ENCODE results near the gene MELTF. TPM values are rescaled to one million over a fixed set of nuclear protein-coding genes. Genes with fewer than 3 reads are reported as not detected.

The MELTF gene
- total and polyA plus RNA-seq, 2 donors (not counting 1 experiment from before 2014, with no cell fraction given): 0.13 to 2.9 TPM

DNA sequence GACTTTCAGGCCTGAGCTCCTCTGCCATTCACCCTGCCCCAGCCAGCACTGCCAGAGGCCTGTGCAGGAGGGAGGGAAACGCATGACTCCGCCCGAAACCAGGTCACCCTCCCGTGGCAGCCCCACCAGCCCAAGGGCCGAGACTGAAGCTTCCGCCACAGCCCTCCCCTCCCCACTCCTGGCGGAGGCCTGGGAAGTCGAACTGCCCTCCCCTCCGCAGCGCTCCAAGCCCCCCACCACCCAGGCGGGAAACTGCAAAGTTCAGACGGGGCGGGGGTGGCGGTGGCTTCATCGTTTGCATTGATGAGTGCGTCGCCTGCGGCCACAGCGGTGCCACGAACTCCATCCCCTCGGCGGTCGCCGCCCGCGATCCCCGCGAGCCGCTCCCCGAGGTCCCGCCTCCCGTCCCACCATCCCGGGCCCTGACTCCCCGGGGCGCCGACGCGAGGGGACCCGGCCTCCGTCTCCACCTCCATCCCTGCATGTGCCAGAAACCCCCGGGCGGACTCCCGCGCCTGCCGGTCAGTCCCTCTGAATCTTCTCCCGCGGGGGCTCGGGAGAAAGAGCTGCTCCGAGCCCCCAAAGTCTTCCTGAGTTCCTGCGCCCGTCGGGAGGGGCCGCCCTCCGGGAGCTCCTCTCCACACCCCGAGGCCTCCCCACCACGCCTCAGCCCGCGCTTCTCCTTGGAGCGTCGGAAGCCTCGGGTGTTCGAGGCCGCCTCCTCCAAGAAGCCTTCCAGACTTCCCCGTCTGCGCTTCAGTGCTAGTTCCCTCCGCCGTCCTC lies 698 bp downstream of the MELTF start:
- peak; percentile 31 for ATAC-seq (ENCODE audit: low read depth)
- H3K4me3 Mint-ChIP-seq: peak overlapping the region; percentile 81
- Histone ChIP-seq H3K79me2 (ENCODE audit: control insufficient read depth, insufficient read depth, low read length) (no peaks in the 10 kb centered on the region), H3K9ac (ENCODE audit: low read length) (peak overlapping the region; percentile 54), H3K4me2 (replicated peaks; ENCODE audit: low read depth, low read length, poor library complexity, severe bottlenecking) (peak overlapping the region; percentile 94), H3K27ac (ENCODE audit: low read length in 2 of 2) (no peak overlapping the region), H2AFZ (ENCODE audit: insufficient read depth, low read depth, low read length, poor library complexity, severe bottlenecking) (peak overlapping the region; percentile 69), H3K9me3 (ENCODE audit: control extremely low read depth in 1 of 3, control insufficient read depth in 2 of 3, insufficient read depth in 1 of 3, low read length in 2 of 3) (peaks cover 0 to 13% (median 0%) of the 10 kb centered on the region in 3 donors), H4K20me1 (ENCODE audit: control insufficient read depth, insufficient read depth, low read length, poor library complexity, severe bottlenecking) (peaks cover 5% of the 10 kb centered on the region), H3K27me3 (replicated peaks in 1 of 4; ENCODE audit: control extremely low read depth in 1 of 4, control insufficient read depth in 3 of 4, insufficient read depth in 4 of 4, low read length in 3 of 4) (peaks cover 0 to 71% (median 15%) of the 10 kb centered on the region in 4 experiments), H3K4me1 (ENCODE audit: control insufficient read depth in 2 of 2, insufficient read depth in 2 of 2, low read length in 2 of 2) (peaks cover 24 to 26% of the 10 kb centered on the region in 2 donors), H3K4me3 (ENCODE audit: control extremely low read depth in 1 of 5, extremely low read depth in 1 of 5, insufficient read depth in 1 of 5, low read depth in 2 of 5, low read length in 4 of 5) (peak overlapping the region in 4 of 5 experiments; percentile 31 to 52 (median 50)), H3K36me3 (replicated peaks in 1 of 2; ENCODE audit: control extremely low read depth in 1 of 2, control insufficient read depth in 1 of 2, extremely low read depth in 1 of 2, insufficient read depth in 2 of 2, low read length in 1 of 2) (no peaks in the 10 kb centered on the region)
- H3K9me3 Mint-ChIP-seq (ENCODE audit: insufficient read depth): no peaks in the 10 kb centered on the region
- peaks cover 25% of the 10 kb centered on the region for H3K4me1 Mint-ChIP-seq
- peak; percentile 42 for TF ChIP-seq EZH2 (IDR thresholded peaks at IDR 0.05; ENCODE audit: borderline replicate concordance, insufficient read depth, low read depth, low read length, poor library complexity, severe bottlenecking)
- TF ChIP-seq, protein P1, sequence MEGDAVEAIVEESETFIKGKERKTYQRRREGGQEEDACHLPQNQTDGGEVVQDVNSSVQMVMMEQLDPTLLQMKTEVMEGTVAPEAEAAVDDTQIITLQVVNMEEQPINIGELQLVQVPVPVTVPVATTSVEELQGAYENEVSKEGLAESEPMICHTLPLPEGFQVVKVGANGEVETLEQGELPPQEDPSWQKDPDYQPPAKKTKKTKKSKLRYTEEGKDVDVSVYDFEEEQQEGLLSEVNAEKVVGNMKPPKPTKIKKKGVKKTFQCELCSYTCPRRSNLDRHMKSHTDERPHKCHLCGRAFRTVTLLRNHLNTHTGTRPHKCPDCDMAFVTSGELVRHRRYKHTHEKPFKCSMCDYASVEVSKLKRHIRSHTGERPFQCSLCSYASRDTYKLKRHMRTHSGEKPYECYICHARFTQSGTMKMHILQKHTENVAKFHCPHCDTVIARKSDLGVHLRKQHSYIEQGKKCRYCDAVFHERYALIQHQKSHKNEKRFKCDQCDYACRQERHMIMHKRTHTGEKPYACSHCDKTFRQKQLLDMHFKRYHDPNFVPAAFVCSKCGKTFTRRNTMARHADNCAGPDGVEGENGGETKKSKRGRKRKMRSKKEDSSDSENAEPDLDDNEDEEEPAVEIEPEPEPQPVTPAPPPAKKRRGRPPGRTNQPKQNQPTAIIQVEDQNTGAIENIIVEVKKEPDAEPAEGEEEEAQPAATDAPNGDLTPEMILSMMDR (IDR thresholded peaks at IDR 0.05): no peak
- intact Hi-C loops (cut with micrococcal nuclease): loop anchor here (1.0 kb wide), 2 partner anchors 27 to 51 kb away; no protein-coding TSS in a partner anchor
- WGBS (ENCODE audit: insufficient coverage): 2% methylated on average over 67 of the region's 67 CpGs
- POLR2A ChIA-PET: interaction anchor here (1.4 kb wide), 1 partner anchor 26 kb away, joined by 4 read pairs; no protein-coding TSS in a partner anchor
- H3K27me3 Mint-ChIP-seq: peaks cover 36% of the 10 kb centered on the region
- DNase-seq: peak; percentile 64
- CTCF ChIA-PET: interaction anchor here (0.7 to 4.0 kb wide), 14 partner anchors 8 to 222 kb away, joined by 3 to 64 read pairs (median 4); partner anchors contain the start of gene SENP5
- H3K27ac Mint-ChIP-seq: peak overlapping the region; percentile 26
